Mucosa of gallbladder (tissue), 1 donor: ENCODE data around the gene TMEM184B. TPM values are rescaled to one million over a fixed set of nuclear protein-coding genes. Genes with fewer than 3 reads are reported as not detected.
"Not testable (repeated sequence)": the region's sequence is repeated elsewhere in the genome, so short reads cannot be mapped to it uniquely, and the experiment has no call there.

ENCODE experiments used
- DNase-seq: peaks from one replicate; pipeline ENCODE4 v3.0.0-alpha.2; 2020; ENCODE audit warnings: low spot score
- total RNA-seq: library from RNA; stranded (reverse); gene quantifications from one replicate; pipeline ENCODE4 v1.2.1, GENCODE V29; 2021
- donor health status: DM: no; HTN: no; CAD: no.

Gene TMEM184B
- total RNA-seq, 1 donor from 2014 or later: 108 TPM

DNA sequence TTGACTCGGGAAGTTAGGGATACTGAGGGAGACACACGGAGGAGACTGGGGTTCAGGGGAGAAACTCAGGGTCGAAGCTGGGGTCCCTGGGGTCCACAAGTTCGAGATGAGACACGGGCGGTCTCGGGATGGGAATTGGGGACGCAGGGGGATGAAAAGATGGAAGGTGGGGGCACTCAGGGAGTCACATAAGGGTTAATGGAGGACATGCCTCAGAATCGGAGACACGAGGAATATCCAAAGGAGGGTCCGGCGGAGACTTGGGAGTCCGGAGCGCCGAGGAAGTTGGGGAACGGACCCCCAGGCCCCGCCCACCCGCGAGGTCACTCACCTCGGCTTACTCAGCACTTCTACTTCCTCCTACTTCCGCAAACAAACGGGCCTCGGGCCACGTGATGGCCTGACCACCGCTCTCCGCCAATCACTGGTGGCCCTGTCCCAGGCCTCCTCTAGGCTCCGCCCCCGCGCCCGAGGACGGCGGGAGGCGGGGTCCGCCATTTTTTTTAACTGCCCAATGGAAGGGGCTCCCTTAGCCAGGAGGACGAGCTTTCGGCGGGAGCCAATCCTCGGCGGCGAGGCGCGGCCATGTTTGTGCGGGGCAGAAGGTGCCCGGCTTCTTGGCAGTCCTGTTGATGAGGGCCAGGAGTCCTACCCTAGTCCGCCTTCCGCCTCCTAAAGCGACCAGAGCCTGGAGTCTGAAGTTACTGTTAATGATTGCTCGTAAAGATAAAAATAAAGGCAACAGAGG, 91.2 kb downstream of the TMEM184B start, which contains the start of gene PLA2G6:
Gene PLA2G6, minus strand, starts transcription at position 378 of the 748 bp plus-strand sequence. CDS start 12,404 bp downstream, outside the sequence.
- DNase-seq: peak; percentile 99

GRCh38 chr22:38180841-38181452, 91.9 kb downstream of the TMEM184B start:
- DNase-seq: peak; percentile 78

- not testable (repeated sequence) for DNase-seq
These were observed 94.2 kb downstream of the TMEM184B start for GRCh38 chr22:38178605-38178937.

- peak; percentile 77 for DNase-seq
These were observed 94.7 kb downstream of the TMEM184B start for GRCh38 chr22:38177926-38178604.

GRCh38 chr22:38177571-38177925, 95.3 kb downstream of the TMEM184B start:
- DNase-seq: not testable (repeated sequence)

- DNase-seq: no peak
These were observed 95.8 kb downstream of the TMEM184B start for GRCh38 chr22:38177044-38177443.

- peak; percentile 90 for DNase-seq
These were observed 96.6 kb downstream of the TMEM184B start for GRCh38 chr22:38176170-38176741.

- DNase-seq: no peak
These were observed 97.3 kb downstream of the TMEM184B start for GRCh38 chr22:38175206-38176118.

DNA sequence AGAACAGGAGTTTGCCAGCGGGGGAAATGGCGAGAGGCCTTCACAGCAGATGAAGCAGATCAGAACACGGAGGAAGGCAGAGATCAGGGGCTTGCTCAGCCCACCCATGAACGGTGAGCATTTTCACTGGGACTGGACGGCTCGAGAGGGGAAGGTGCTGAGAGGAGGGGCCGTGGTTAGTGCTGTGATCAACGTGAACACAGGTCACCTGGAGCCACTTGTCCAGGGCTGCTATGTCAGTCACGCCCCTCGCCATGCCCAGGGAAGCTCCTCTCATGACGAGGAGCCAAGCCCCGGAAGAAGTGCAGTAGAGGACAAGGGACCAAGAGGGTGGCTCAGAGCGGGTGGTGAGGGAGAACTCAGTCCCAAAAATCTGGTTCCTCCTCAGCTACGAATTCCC, 98.2 kb downstream of the TMEM184B start:
- DNase-seq: no peak

GRCh38 chr22:38173641-38173906, 99.2 kb downstream of the TMEM184B start:
- no peak for DNase-seq

- DNase-seq: peak; percentile 89
These were observed 99.8 kb downstream of the TMEM184B start for GRCh38 chr22:38172832-38173640.

GRCh38 chr22:38171927-38172831, 100.6 kb downstream of the TMEM184B start:
- DNase-seq: no peak

DNA sequence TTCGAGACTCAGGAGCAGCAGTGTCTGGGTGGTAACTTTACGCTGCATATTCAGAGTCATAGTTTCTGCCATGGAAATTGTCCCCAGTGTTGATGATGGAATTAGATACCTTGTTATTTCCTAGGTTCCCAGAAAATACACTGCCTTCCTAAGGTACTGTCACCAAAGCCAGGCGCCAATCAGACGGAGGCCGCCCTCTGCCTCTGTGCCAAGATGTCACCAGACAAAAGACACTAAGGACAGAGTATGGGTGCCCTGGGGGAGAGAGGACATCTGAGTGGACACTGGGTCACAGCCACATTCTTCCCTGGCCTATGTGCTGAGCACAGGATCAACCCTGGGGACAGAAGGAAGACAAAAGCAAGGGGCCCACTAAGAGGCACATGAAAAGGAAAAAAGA, 102.3 kb downstream of the TMEM184B start:
- no peak for DNase-seq

Other genes with a start within 250 kb of the TMEM184B start
- 49.0 TPM for gene PICK1, start 215.6 kb downstream of the TMEM184B start, total RNA-seq
- 0.35 TPM for gene SLC16A8, start 188.8 kb downstream of the TMEM184B start, total RNA-seq
- 216 TPM for gene BAIAP2L2, start 162.3 kb downstream of the TMEM184B start, total RNA-seq
- 260 TPM for gene PLA2G6, start 91.2 kb downstream of the TMEM184B start, total RNA-seq
- gene MAFF, start 71.0 kb downstream of the TMEM184B start, total RNA-seq: 34.4 TPM
- gene CSNK1E, start 44.4 kb upstream of the TMEM184B start, total RNA-seq: 131 TPM
- gene KCNJ4, start 182.2 kb upstream of the TMEM184B start, total RNA-seq: not detected
- gene KDELR3, start 195.1 kb upstream of the TMEM184B start, total RNA-seq: 22.8 TPM
- 535 TPM for gene DDX17, start 233.3 kb upstream of the TMEM184B start, total RNA-seq